K562 (cell line): ENCODE measurements around the gene SLC8A2. TPM values are rescaled to one million over a fixed set of nuclear protein-coding genes. Genes with fewer than 3 reads are reported as not detected.

Source experiments
- ATAC-seq: fragments of 200-7000 bp; cut with Tn5 transposase; 3 replicates; pipeline ENCODE4 v1.9.1; 2020; ENCODE audit warnings: moderate library complexity
- BruUV-seq: library from RNA; stranded (reverse); fragments of 400-500 nt; replicated peaks from 2 replicates; lab custom pipeline; 2021; lab: Mats Ljungman, UMichigan
- CTCF ChIA-PET: fragments of 300-600 bp; formaldehyde crosslinking; extraction: SDS; loops from one replicate; lab custom pipeline; 2021; ENCODE audit warnings: low intra/inter-chr PET ratio; lab: Yijun Ruan, JAX
- POLR2A ChIA-PET: fragments of 300-600, 350-650 bp; sonication (Branson Sonifier 250); formaldehyde crosslinking; extraction: SDS; loops from one replicate; lab custom pipeline; 2021; ENCODE audit warnings: antibody characterized with exemption, inconsistent platforms; lab: Yijun Ruan, JAX
- DNase-seq, 4 experiments: peaks; one replicate each; pipeline versions ENCODE4 v3.0.0 to v3.0.0-alpha.2; 2011 to 2018; ENCODE audit warnings: low spot score in 3 of 4, mixed read lengths in 3 of 4; ENCODE audit errors: extremely low read depth in 1 of 4
- FAIRE-seq: peaks from 2 replicates; lab custom pipeline; 2011; peaks lifted over from hg19 to GRCh38; lab: Jason Lieb, UNC
- H2AFZ ChIP-seq: 2 replicates; pipeline ENCODE4 v1.6.0; 2011; ENCODE audit warnings: low read depth, low read length, control low read depth, inconsistent platforms
- H3K27ac ChIP-seq: fragments of 200-600 bp; 3 replicates; pipeline ENCODE4 v1.8.0; 2011; ENCODE audit warnings: low read depth, mild to moderate bottlenecking, control low read depth, inconsistent platforms, low read length, moderate library complexity, mixed read lengths; ENCODE audit errors: extremely low read depth
- H3K27me3 ChIP-seq, 2 experiments: fragments of 300-600 bp in 1 of 2; 2 replicates in 1 of 2; 3 replicates in 1 of 2; pipeline versions ENCODE4 v1.6.0 to v1.8.0; 2011; ENCODE audit warnings: inconsistent platforms in 2 of 2, low read length in 2 of 2, mild to moderate bottlenecking in 1 of 2, mixed read lengths in 1 of 2, moderate library complexity in 1 of 2; ENCODE audit not compliant: control insufficient read depth in 2 of 2, insufficient read depth in 2 of 2
- H3K36me3 ChIP-seq: fragments of 300-600 bp; 3 replicates; pipeline ENCODE4 v1.8.0; 2011; ENCODE audit warnings: mild to moderate bottlenecking, low read length, inconsistent platforms; ENCODE audit not compliant: control insufficient read depth, insufficient read depth
- H3K4me1 ChIP-seq, 2 experiments: fragments of 200-600 bp in 1 of 2; replicated peaks in 1 of 2; 2 replicates in 1 of 2; 3 replicates in 1 of 2; pipeline versions ENCODE4 v1.5.1 to v1.8.0; 2011; ENCODE audit warnings: inconsistent platforms in 2 of 2, low read length in 2 of 2, mild to moderate bottlenecking in 1 of 2, mixed read lengths in 1 of 2, moderate library complexity in 1 of 2; ENCODE audit not compliant: control insufficient read depth in 2 of 2, insufficient read depth in 2 of 2
- H3K4me2 ChIP-seq: 2 replicates; pipeline ENCODE4 v1.6.1; 2011; ENCODE audit warnings: low read length, control low read depth, inconsistent platforms, mixed read lengths; ENCODE audit not compliant: insufficient read depth
- H3K4me3 ChIP-seq: fragments of 200-600 bp; sonication (generic), shearing (Covaris generic); 2 replicates; pipeline ENCODE4 v1.5.1; 2016; ENCODE audit warnings: control low read depth, inconsistent platforms
- H3K79me2 ChIP-seq: fragments of 200-600 bp; 3 replicates; pipeline ENCODE4 v1.8.0; 2011; ENCODE audit warnings: low read length, inconsistent platforms; ENCODE audit not compliant: control insufficient read depth, insufficient read depth
- H3K9ac ChIP-seq, 2 experiments: 2 replicates each; pipeline versions ENCODE4 v1.6.0 to v1.6.1; 2011; ENCODE audit warnings: low read depth in 2 of 2, low read length in 2 of 2, control low read depth in 1 of 2, inconsistent platforms in 1 of 2, mild to moderate bottlenecking in 1 of 2, mixed read lengths in 1 of 2; ENCODE audit not compliant: insufficient read depth in 1 of 2
- H3K9me1 ChIP-seq: one replicate; pipeline ENCODE4 v1.6.0; 2011; ENCODE audit warnings: inconsistent platforms, mild to moderate bottlenecking, low read length, moderate library complexity; ENCODE audit not compliant: control insufficient read depth, insufficient read depth
- H3K9me3 ChIP-seq: replicated peaks from 2 replicates; pipeline ENCODE4 v1.5.1; 2011; ENCODE audit warnings: low read depth, low read length, inconsistent platforms; ENCODE audit not compliant: control insufficient read depth, insufficient read depth
- H4K20me1 ChIP-seq: replicated peaks from 2 replicates; pipeline ENCODE4 v1.6.1; 2011; ENCODE audit warnings: low read length, inconsistent platforms, mixed read lengths; ENCODE audit not compliant: control insufficient read depth, insufficient read depth
- HMG20A ChIP-seq: fragments of 450-650 bp; formaldehyde crosslinking; conservative IDR thresholded peaks from 2 replicates; pipeline ENCODE4 v1.4.0; 2020; ENCODE audit warnings: mild to moderate bottlenecking, mixed read lengths
- OTX1 ChIP-seq: fragments of 450-650 bp; formaldehyde crosslinking; IDR thresholded peaks from 2 replicates; pipeline ENCODE4 v1.4.0; 2022; ENCODE audit warnings: mild to moderate bottlenecking
- POLR2G ChIP-seq: fragments of 200-400 bp; formaldehyde crosslinking; IDR thresholded peaks from 2 replicates; pipeline ENCODE4 v1.6.1; 2017; ENCODE audit warnings: low read depth, mild to moderate bottlenecking, antibody characterized with exemption, low read length, moderate library complexity
- WGBS: fragments of 100-300 bp; shearing (Covaris generic); methylation state at CpG from one replicate; pipeline ENCODE4 v1.1.6; 2016; ENCODE audit warnings: low coverage, mixed read lengths; ENCODE audit not compliant: insufficient coverage; ENCODE audit errors: missing lambda C conversion rate; 5-methylcytosine and 5-hydroxymethylcytosine counted together
- in situ Hi-C: fragments of 300-500 bp; cut with MboI; formaldehyde crosslinking; loops from 4 replicates; pipeline ENCODE4 v1.15.0; 2018; ENCODE audit warnings: inconsistent platforms, mixed read lengths
- intact Hi-C: fragments of 100-400 bp; cut with micrococcal nuclease; formaldehyde crosslinking; loops from 2 replicates; pipeline ENCODE4 v1.14.2; 2022
- polyA plus RNA-seq, 8 experiments: library from polyadenylated mRNA; depleted of rRNA in 4 of 8; stranded (reverse) in 5 of 8; unstranded in 3 of 8; fragments of >200 nt; fragmentation: Nextera tagmentation in 2 of 8; fragmentation: Illumina TruSeq in 1 of 8; extraction: Ambion mirVana in 2 of 8; extraction: Trizol in 1 of 8; gene quantifications; 2 replicates each; pipeline versions ENCODE4 v1.2.1 to v1.2.3, GENCODE V29; 2011 to 2014; ENCODE audit warnings: inconsistent platforms in 1 of 8, missing spikeins in 1 of 8
- total RNA-seq, 7 experiments: library from RNA; depleted of rRNA in 6 of 7; stranded (reverse); fragments of >200 nt in 6 of 7; fragmentation: Illumina TruSeq in 2 of 7; extraction: Trizol in 2 of 7; gene quantifications; 2 replicates each; pipeline versions ENCODE4 v1.2.1 to v1.2.3, GENCODE V29; 2011 to 2021; ENCODE audit warnings: low replicate concordance in 1 of 7
- TF ChIP-seq, protein P1 (sequence below): sonication (generic); formaldehyde crosslinking; IDR thresholded peaks from 2 replicates; pipeline ENCODE4 v1.8.0; 2023; ENCODE audit warnings: missing genetic modification reagents, mild to moderate bottlenecking, borderline replicate concordance

Gene SLC8A2
- total and polyA plus RNA-seq, 9 of the 15 experiments (the other 6 are each of a cell fraction or from before 2014, with no cell fraction given), result 0.07 to 0.66 (median 0.24) TPM; not detected in 3

DNA sequence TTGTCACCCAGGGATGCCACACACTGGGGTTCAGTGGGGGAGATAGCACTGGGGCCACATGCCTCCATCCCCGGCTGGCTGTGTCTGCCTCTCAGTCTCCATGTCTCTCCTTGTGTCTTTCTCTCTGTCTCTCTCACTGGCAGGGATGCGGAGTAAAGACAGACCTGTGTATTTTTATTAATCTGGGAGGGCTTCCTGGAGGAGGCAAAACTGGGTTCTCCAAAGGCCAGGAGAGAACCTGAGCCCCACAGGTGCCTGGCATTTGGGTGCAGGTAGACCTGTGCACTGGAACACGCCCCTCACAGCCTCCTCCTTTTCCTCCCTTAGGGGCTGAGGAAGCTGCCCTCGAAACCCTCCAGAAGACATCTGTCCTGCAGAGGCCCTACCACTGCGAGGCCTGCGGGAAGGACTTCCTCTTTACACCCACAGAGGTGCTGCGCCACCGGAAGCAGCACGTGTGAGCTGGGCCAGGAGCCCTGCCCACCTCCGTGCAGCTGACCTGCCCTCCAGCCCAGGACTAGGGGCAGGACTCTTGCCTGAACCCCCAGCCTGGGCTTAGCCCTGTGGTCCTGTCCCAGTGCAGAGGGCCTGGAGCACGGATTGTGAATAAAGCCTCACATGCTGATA, 89.9 kb downstream of the SLC8A2 start (continued):
- TF ChIP-seq, protein P1, sequence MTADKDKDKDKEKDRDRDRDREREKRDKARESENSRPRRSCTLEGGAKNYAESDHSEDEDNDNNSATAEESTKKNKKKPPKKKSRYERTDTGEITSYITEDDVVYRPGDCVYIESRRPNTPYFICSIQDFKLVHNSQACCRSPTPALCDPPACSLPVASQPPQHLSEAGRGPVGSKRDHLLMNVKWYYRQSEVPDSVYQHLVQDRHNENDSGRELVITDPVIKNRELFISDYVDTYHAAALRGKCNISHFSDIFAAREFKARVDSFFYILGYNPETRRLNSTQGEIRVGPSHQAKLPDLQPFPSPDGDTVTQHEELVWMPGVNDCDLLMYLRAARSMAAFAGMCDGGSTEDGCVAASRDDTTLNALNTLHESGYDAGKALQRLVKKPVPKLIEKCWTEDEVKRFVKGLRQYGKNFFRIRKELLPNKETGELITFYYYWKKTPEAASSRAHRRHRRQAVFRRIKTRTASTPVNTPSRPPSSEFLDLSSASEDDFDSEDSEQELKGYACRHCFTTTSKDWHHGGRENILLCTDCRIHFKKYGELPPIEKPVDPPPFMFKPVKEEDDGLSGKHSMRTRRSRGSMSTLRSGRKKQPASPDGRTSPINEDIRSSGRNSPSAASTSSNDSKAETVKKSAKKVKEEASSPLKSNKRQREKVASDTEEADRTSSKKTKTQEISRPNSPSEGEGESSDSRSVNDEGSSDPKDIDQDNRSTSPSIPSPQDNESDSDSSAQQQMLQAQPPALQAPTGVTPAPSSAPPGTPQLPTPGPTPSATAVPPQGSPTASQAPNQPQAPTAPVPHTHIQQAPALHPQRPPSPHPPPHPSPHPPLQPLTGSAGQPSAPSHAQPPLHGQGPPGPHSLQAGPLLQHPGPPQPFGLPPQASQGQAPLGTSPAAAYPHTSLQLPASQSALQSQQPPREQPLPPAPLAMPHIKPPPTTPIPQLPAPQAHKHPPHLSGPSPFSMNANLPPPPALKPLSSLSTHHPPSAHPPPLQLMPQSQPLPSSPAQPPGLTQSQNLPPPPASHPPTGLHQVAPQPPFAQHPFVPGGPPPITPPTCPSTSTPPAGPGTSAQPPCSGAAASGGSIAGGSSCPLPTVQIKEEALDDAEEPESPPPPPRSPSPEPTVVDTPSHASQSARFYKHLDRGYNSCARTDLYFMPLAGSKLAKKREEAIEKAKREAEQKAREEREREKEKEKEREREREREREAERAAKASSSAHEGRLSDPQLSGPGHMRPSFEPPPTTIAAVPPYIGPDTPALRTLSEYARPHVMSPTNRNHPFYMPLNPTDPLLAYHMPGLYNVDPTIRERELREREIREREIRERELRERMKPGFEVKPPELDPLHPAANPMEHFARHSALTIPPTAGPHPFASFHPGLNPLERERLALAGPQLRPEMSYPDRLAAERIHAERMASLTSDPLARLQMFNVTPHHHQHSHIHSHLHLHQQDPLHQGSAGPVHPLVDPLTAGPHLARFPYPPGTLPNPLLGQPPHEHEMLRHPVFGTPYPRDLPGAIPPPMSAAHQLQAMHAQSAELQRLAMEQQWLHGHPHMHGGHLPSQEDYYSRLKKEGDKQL (CRISPR knock-in tag), result no peak
- 0 out of 2 replicates have a peak, but pooled peaks have one; percentile 28 for TF ChIP-seq POLR2G

DNA sequence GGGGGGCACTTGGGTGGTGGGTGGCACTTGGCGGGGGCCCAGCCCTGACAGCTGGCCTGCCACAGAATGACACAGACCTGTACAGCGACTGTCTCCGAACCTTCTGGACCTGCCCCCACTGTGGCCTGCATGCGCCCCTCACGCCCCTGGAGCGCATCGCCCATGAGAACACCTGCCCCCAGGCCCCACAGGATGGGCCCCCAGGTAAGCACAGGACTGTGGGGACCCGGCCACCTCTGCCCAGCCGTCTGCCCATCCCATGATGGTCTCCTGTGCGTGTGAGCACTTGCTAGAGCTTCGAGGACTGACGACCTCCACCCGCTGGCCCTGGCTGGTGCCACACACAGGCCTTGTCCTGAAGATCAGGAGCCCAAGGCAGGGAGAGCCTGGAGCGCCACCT, 90.6 kb downstream of the SLC8A2 start:
- H3K9me1 ChIP-seq, result no peaks in the 10 kb centered on the region
- H3K36me3 ChIP-seq, result peaks cover 61% of the 10 kb centered on the region; the same call in 2 of the 3 replicates
- peaks cover 7 to 29% of the 10 kb centered on the region in 2 experiments; a peak in 4 of 5 replicates for H3K4me1 ChIP-seq
- DNase-seq (no peak), ATAC-seq (no peak), FAIRE-seq (no peak)
- intact Hi-C loops (no loop called here), in situ Hi-C loops (no loop called here)
- ChIA-PET CTCF (no interaction called here), POLR2A (no interaction called here)
- H2AFZ ChIP-seq, result no peak overlapping the region
- TF ChIP-seq OTX1 (CRISPR knock-in tag), result no peak
- peak; percentile 44; the same call in 1 of the 2 replicates for TF ChIP-seq POLR2G
- TF ChIP-seq HMG20A (CRISPR knock-in tag), result no peak
- H3K27me3 ChIP-seq, result peaks cover 2 to 8% of the 10 kb centered on the region in 2 experiments; a peak in 3 of 5 replicates
- peaks cover 5% of the 10 kb centered on the region; the same call in 1 of the 2 replicates for H4K20me1 ChIP-seq
- H3K4me2 ChIP-seq, result no peak overlapping the region
- no peaks in the 10 kb centered on the region for H3K9me3 ChIP-seq
- H3K79me2 ChIP-seq, result no peaks in the 10 kb centered on the region
- WGBS, result 98% methylated on average over 14 of the region's 14 CpGs
- H3K27ac ChIP-seq, result no peak overlapping the region
- 0 out of 4 replicates have a peak overlapping the region, but pooled peaks of 1 of the 2 experiments have one; percentile 48 for H3K9ac ChIP-seq
- BruUV-seq, result no TSS peak
- no peak overlapping the region for H3K4me3 ChIP-seq
